Measurements from ENCODE around the gene SETD1B.

DNA sequence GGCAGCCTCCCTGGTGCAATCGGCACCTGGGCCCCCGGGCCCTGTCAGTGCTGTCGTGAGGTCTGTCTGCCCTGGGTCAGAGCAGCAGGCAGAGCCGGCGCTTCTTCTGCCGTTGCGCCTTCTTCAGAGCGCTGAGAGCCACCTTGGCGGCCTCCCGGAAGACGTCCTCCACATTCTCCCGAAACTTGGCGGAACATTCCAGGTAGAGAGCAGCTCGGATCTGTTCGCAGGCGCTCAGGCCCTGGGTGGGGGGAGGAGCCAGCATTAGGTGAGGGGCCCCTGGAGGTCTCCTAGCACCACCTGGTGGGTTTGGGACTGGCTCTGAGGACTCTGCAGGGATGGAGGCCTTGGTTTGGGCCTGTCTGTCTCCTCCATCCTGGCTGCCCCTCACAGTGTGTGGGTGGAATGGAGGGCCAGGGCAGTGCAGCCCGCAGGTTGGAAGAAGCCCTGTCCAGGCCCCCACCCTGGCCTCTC is 24.4 kb upstream of the SETD1B start:
- no peak for TF ChIP-seq POLR2A (IDR thresholded peaks at IDR 0.05)
- TF ChIP-seq, protein P1, sequence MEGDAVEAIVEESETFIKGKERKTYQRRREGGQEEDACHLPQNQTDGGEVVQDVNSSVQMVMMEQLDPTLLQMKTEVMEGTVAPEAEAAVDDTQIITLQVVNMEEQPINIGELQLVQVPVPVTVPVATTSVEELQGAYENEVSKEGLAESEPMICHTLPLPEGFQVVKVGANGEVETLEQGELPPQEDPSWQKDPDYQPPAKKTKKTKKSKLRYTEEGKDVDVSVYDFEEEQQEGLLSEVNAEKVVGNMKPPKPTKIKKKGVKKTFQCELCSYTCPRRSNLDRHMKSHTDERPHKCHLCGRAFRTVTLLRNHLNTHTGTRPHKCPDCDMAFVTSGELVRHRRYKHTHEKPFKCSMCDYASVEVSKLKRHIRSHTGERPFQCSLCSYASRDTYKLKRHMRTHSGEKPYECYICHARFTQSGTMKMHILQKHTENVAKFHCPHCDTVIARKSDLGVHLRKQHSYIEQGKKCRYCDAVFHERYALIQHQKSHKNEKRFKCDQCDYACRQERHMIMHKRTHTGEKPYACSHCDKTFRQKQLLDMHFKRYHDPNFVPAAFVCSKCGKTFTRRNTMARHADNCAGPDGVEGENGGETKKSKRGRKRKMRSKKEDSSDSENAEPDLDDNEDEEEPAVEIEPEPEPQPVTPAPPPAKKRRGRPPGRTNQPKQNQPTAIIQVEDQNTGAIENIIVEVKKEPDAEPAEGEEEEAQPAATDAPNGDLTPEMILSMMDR (IDR thresholded peaks at IDR 0.05), result no peak
